ENCODE data around the gene DNAH6.

DNAH6 gene

DNA sequence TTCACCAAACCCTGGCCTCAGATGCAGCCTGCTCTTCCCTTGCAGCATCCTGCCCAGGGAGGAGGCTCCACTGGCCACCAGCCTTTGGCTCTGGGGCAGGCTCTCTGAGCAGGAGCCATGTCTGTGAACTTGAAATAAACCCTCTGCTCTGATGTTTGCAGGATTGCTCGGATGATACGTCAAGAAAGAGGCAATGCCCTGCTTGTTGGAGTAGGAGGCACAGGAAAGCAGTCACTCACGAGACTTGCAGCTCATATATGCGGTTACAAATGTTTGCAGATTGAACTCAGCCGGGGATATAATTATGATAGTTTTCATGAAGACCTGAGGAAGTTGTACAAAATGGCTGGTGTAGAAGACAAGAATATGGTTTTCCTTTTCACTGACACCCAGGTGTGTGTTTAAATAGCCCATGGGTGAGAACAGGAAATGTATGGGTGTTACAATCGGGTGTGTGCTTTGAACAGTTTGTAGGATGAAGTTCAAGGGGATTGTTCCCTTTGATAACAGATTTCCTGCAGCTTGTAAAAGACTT lies 177.9 kb downstream of the DNAH6 start:
- ATAC-seq (ENCODE audit: insufficient read depth, low read depth) (peak; percentile 87), DNase-seq (peak; percentile 8)
- Histone ChIP-seq H2AFZ (ENCODE audit: low read depth, low read length) (no peak overlapping the region), H3K79me2 (ENCODE audit: insufficient read depth, low read length) (no peaks in the 10 kb centered on the region), H3K4me2 (ENCODE audit: insufficient read depth, low read length) (no peak overlapping the region), H3K9ac (ENCODE audit: low read depth, low read length) (no peak overlapping the region), H3K27me3 (ENCODE audit: insufficient read depth, low read length, poor library complexity) (peaks cover 9% of the 10 kb centered on the region), H4K20me1 (ENCODE audit: insufficient read depth, low read length) (no peaks in the 10 kb centered on the region), H3K36me3 (ENCODE audit: insufficient read depth, low read length) (no peaks in the 10 kb centered on the region), H3K4me1 (ENCODE audit: insufficient read depth, low read length) (peaks cover 2% of the 10 kb centered on the region; the same call in 1 of the 2 replicates), H3K27ac (ENCODE audit: low read length) (no peak overlapping the region), H3K9me3 (ENCODE audit: insufficient read depth, low read length, severe bottlenecking) (no peaks in the 10 kb centered on the region), H3K4me3 (ENCODE audit: low read depth in 1 of 2, low read length in 2 of 2) (no peak overlapping the region)
- TF ChIP-seq EZH2 (IDR thresholded peaks at IDR 0.05; ENCODE audit: borderline replicate concordance, low read depth, low read length, severe bottlenecking) = no peak
- TF ChIP-seq, protein P1, sequence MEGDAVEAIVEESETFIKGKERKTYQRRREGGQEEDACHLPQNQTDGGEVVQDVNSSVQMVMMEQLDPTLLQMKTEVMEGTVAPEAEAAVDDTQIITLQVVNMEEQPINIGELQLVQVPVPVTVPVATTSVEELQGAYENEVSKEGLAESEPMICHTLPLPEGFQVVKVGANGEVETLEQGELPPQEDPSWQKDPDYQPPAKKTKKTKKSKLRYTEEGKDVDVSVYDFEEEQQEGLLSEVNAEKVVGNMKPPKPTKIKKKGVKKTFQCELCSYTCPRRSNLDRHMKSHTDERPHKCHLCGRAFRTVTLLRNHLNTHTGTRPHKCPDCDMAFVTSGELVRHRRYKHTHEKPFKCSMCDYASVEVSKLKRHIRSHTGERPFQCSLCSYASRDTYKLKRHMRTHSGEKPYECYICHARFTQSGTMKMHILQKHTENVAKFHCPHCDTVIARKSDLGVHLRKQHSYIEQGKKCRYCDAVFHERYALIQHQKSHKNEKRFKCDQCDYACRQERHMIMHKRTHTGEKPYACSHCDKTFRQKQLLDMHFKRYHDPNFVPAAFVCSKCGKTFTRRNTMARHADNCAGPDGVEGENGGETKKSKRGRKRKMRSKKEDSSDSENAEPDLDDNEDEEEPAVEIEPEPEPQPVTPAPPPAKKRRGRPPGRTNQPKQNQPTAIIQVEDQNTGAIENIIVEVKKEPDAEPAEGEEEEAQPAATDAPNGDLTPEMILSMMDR (IDR thresholded peaks at IDR 0.05; ENCODE audit: borderline replicate concordance, extremely low read depth, low read length, poor library complexity, severe bottlenecking) = no peak

DNA sequence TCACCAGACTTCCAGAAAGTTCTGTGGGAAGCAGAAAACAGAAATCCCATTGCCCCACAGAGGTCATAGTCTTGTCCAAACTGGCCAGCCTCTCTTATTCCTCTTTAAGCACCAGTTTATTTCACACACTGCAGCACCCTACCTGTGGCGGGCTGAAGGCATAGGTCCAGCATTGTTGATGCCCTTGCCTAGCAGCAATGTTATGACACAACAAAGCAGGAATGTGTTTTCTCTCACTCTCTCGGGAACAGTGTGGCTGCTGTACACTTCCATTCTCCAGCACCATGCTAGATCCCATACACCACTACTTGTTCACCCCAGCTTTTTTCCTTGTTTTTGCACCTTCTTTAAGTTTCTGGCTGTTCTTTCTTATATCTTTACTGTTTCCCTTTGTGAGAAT lies 181.6 kb downstream of the DNAH6 start:
- Histone ChIP-seq H3K27ac (ENCODE audit: low read length) (no peak overlapping the region), H3K4me2 (ENCODE audit: insufficient read depth, low read length) (no peak overlapping the region), H3K9me3 (ENCODE audit: insufficient read depth, low read length, severe bottlenecking) (peaks cover 3% of the 10 kb centered on the region), H3K27me3 (ENCODE audit: insufficient read depth, low read length, poor library complexity) (peaks cover 9% of the 10 kb centered on the region), H3K79me2 (ENCODE audit: insufficient read depth, low read length) (no peaks in the 10 kb centered on the region), H3K4me1 (ENCODE audit: insufficient read depth, low read length) (peaks cover 2% of the 10 kb centered on the region; the same call in 1 of the 2 replicates), H3K4me3 (ENCODE audit: low read depth in 1 of 2, low read length in 2 of 2) (no peak overlapping the region), H2AFZ (ENCODE audit: low read depth, low read length) (no peak overlapping the region), H3K9ac (ENCODE audit: low read depth, low read length) (no peak overlapping the region), H4K20me1 (ENCODE audit: insufficient read depth, low read length) (no peaks in the 10 kb centered on the region), H3K36me3 (ENCODE audit: insufficient read depth, low read length) (no peaks in the 10 kb centered on the region)
- TF ChIP-seq, protein P1 (IDR thresholded peaks at IDR 0.05; ENCODE audit: borderline replicate concordance, extremely low read depth, low read length, poor library complexity, severe bottlenecking) = no peak
- TF ChIP-seq EZH2 (IDR thresholded peaks at IDR 0.05; ENCODE audit: borderline replicate concordance, low read depth, low read length, severe bottlenecking) = no peak
- ATAC-seq (ENCODE audit: insufficient read depth, low read depth) (no peak), DNase-seq (no peak)

DNA sequence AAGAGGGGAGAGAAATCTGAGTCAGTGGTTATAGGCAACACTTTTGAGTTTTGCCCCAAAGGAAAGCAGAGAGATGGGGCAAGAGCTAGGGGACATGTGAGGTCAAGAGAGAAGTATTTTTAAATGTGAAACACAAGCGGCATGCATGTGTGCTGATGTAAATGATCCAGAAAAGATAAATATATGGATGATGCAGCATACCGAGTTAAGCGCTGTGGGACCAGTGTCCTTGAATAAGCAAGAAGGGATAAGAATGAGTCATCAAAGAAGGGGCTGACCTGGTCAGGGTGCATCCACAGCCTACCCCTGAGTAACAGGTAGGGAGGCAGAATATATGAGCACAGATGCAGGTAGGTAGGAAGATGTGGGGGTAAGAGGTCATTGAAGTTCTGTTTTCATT lies 183.7 kb downstream of the DNAH6 start:
- Histone ChIP-seq H3K4me2 (ENCODE audit: insufficient read depth, low read length) (no peak overlapping the region), H3K4me3 (ENCODE audit: low read depth in 1 of 2, low read length in 2 of 2) (no peak overlapping the region), H3K4me1 (ENCODE audit: insufficient read depth, low read length) (no peaks in the 10 kb centered on the region), H3K79me2 (ENCODE audit: insufficient read depth, low read length) (no peaks in the 10 kb centered on the region), H3K27me3 (ENCODE audit: insufficient read depth, low read length, poor library complexity) (peaks cover 6% of the 10 kb centered on the region), H3K27ac (ENCODE audit: low read length) (no peak overlapping the region), H3K9ac (ENCODE audit: low read depth, low read length) (no peak overlapping the region), H3K9me3 (ENCODE audit: insufficient read depth, low read length, severe bottlenecking) (peaks cover 6% of the 10 kb centered on the region), H3K36me3 (ENCODE audit: insufficient read depth, low read length) (no peaks in the 10 kb centered on the region), H2AFZ (ENCODE audit: low read depth, low read length) (no peak overlapping the region), H4K20me1 (ENCODE audit: insufficient read depth, low read length) (no peaks in the 10 kb centered on the region)
- DNase-seq (no peak), ATAC-seq (ENCODE audit: insufficient read depth, low read depth) (no peak)
- TF ChIP-seq EZH2 (IDR thresholded peaks at IDR 0.05; ENCODE audit: borderline replicate concordance, low read depth, low read length, severe bottlenecking) = no peak
- TF ChIP-seq, protein P1 (IDR thresholded peaks at IDR 0.05; ENCODE audit: borderline replicate concordance, extremely low read depth, low read length, poor library complexity, severe bottlenecking) = no peak

Measured in DND-41 (cell line).